HG03196 (cell line): ENCODE results near the gene CDK11A.

ENCODE experiments used
- ATAC-seq: cut with Tn5 transposase; IDR thresholded peaks from one replicate; pipeline ENCODE4 v1.9.1; 2021; ENCODE audit not compliant: unreplicated experiment

CDK11A gene

DNA sequence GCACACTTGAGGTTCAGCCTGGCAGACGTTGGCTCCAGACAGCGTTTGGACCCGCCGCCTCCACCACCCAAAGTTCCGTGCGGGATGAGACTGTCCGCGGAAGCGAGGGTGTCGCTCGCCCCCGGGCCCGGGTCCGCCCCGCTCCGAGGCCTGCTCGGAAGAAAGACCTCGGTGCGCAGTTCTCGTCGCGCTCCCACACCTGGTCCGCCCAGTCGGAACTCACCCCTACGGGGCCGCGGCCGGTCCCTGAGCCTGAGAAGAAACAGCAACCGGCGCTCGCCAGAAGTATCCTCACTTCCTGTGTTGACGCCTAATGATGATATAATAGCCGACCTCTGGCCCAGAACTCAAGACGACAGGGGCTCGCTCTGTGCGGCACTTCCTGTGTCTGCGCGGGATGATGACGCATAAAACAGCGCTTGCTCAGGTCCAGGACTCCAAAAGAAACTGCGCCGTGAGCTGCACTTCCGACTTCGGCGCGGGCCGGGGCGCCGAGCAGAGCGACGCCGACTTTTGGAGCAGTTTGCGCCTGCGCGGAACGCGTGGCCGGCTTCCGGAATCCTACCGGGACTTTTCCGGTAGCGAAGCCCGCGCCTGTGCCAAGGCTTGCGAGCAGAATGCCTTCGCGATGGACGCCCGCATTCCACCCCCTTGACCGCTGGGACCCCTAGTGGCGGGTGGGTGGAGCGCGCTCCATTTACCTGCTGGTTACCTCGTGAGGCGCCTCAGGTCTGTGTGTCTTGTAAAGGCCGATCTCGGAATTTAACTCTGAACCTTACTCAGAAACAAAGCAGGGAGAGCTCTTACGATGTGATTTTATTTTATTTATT lies at the start of gene CDK11A:
CDK11A (minus strand) TSS at position 323 of the 830 bp plus-strand sequence. CDS start 1,539 bp downstream, outside the sequence.
- peak; percentile 93 for ATAC-seq

- no peak for ATAC-seq
These were observed 49.7 kb upstream of the CDK11A start for GRCh38 chr1:1773874-1774273.

GRCh38 chr1:1771096-1771495 lies 46.9 kb upstream of the CDK11A start:
- ATAC-seq, result no peak

DNA sequence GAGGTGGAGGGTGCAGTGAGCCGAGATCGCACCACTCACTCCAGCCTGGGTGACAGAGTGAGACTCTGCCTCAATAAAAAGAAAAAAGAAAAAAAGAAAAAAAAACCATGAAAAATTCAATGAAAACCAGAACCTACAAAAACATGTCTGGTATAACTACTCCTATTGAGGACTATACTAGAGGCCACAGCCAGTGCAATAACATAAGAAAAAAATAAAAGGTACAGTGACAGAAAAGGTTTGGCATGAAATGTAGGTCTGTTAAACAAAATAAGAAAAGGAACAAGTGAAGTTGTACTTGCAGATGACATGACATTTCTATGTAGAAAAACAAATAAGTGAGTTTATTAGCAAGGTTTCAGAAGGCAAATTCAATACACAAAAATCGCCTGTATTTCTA lies 45.9 kb upstream of the CDK11A start:
- no peak for ATAC-seq

GRCh38 chr1:1768249-1768992 lies 44.3 kb upstream of the CDK11A start:
- no peak for ATAC-seq

DNA sequence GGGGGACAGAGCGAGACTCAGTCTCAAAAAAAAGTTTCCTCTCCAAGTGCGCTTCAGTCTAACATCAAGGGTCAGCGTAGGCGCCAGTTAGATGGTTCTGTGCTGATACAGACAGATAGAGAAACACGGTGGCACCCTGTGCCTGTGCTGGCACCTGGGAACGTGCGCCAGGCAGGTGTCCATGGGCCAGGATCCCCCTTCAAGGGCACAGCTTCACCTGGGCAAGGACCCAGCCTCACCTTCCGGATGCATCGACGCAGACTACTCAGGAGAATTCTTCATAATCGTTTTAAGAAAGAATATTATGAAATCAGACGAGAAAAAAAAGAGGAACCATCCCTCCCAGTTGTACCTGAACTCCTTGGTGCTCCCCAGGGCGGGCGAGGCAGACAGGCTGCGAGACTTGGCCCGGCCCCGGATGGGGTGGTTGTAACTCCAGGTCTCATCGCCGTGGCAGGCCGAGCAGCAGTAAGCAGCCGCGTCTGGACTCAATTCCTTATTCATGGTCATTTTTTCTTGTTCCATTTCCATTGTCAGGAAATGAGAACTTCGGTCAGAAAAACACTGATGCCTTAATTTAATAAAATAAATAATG lies 40.8 kb upstream of the CDK11A start:
- ATAC-seq, result no peak

GRCh38 chr1:1763657-1764621 lies 39.8 kb upstream of the CDK11A start:
- no peak for ATAC-seq

DNA sequence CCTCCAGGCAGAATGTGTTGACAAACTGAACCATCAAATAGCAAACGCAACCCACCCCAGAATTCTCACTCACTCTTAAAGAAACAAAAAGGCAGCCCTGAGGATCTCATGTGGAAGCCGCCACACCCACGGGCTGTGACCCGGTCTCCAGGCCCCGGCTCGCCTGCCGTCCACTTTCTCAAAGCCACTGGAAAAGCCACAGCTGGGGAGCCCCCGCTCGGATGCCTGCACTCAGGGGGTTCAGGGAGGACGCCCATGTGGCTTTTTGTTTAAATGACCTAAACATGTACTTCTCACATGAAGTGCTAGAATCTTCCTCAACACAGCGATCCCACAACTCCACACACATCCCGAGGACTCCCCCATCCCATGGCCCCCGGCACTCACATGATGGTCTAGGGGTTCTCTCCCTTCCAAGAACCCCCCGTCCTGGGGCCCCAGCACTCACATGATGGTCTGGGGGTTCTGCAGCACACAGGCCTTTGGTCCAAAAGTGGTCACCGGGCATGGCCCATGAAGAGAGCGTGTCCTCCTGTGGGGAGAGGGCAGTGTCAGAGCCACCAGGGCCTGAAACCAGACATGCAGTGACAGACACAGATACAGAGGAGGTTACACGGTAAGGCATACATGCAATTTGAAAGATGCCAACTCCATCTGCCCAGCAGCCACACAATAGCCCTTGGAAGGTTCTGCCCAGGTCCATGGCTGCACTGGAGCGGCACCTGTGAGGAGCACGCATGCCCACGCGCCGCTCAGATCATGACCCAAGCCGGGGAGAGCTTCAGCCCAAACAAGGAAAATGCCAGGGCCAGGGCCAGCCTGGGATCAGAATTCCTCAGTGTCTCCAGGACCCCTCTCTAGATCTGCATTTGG lies 37.6 kb upstream of the CDK11A start:
- ATAC-seq, result no peak

DNA sequence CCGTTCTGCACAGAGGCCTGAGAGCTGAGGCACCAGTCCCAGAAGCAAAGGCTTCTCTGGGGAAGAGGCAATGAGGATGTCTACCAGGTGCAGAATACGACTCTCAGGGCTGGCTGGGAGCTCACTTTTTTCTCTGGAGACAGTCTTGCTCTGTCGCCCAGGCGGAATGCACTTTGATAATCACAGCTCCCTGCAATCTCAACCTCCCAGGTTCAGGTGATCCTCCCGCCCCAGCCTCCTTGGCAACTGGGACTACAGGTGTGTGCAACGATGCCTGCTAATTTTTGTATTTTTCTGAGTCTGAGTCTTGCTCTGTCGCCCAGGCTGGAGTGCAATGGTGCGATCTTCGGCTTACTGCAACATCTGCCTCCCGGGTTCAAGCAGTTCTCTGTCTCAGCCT lies 36.6 kb upstream of the CDK11A start:
- no peak for ATAC-seq

DNA sequence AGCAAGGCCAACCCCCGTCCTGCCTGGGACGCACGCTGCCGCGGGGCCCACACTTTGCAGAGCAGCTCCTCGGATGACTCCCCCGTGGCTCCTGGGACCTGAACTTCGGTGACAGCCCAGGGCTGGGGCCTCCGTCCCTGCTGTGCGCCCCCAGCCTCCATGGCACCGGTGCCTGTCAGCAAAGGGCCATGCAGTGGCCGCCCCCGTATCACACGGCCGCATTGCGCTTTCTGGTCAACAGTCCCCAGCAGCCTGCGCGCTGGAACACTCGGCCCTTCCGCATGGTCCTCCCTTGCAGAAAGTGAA lies 36.1 kb upstream of the CDK11A start:
- no peak for ATAC-seq

DNA sequence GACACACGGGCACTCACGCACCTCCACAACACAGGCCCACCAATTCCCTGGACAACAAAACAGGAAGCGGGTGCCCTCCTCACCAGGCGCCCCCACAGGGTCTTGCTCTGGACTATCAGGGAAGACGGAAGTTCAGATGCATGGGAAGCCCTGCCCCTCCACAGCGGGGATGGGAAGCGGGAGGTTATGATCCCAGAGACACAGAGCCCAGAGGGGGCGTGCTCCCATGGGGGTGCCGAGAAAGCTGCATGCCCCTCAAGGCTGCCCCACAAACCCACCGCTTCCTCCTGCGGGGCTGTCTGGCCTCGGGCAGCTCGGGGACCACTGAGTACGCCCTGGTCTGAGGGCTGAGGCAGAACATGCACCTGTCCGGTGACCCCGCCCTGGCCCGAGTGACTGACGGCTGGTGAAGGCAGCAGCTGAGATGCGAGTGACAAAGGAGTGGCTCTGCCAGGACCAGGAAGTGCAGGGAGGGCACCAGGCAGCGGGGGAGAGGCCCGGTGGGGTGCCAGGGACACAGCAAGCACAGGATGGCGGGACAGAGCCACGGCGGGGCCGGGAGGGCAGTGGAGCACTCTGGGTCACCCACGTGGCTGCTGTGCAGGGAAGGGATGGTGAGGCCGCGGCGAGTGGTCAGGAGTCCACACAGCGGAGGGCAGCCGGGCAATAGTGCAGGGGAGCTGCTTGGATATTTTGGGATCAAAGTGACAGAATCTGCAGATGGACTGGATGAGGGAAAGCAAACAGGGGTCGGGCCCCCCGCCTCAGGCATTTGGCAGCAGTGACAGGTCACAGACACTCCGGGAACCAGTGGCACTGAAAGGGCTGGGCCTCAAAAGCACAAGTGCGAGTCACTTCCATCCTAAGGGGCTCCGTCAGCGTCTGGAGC lies 35.5 kb upstream of the CDK11A start:
- no peak for ATAC-seq

- no peak for ATAC-seq
These were observed 34.7 kb upstream of the CDK11A start for GRCh38 chr1:1758692-1759455.

DNA sequence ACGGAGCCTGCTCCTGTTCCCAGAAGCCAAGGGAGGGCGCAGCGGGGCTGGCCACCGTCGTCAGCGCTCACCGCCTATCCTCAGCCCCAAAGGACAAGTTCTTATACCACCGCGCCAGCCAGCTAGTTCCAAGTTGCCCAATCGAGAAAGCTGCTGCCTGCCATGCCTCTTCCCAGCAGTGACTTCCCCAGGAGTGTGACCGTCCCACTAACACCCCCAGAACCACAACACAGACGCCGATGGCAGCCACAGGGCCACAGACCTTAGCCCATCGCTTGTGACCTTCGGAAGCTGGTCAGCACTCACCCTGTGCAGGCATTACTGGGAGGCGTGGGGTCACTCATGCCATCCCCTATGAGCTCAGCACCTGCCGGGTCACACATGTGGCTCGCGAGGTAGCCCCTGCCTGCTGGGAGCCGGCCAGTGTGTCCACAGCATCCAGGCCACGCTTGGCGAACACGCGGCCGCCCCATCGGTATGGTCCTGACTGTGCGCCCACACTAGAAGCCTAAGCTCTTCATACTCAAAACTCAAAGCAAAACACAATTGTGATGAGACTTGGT lies 34.0 kb upstream of the CDK11A start:
- no peak for ATAC-seq

DNA sequence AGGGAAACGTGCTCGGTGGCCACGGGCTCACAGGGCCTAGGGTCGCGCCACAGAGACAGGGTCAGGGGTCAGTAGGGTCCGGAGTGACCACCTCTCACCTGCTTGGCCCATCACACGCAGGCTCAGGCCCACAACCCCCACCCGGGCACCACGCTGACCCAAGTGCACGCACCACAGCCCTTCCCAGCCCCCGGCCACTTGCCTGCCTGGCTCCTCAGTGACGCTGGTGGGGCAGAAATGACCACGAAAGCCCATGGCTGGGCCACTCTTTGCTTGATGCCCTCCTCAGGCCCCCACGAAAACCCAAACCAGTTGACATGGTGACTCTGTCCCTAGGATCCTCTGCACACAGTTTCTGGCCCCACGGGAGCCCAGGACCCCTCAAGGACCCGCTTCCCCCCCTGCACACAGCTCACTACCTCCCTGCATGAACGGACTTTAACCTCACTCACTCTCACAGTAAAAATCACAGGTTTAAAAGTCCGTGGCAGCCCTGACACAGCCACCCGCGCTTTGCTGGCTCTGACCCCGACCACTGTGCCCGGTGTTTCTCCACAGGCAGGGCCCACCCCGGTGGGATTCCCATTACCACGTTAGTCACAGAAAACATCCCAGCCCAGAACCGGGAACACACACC lies 33.4 kb upstream of the CDK11A start:
- no peak for ATAC-seq

- ATAC-seq, result no peak
These were observed 32.7 kb upstream of the CDK11A start for GRCh38 chr1:1756661-1757421.

GRCh38 chr1:1755852-1756251 lies 31.7 kb upstream of the CDK11A start:
- no peak for ATAC-seq

- no peak for ATAC-seq
These were observed 31.3 kb upstream of the CDK11A start for GRCh38 chr1:1755426-1755825.
